Activated naive CD4-positive, alpha-beta T cell (primary cell): Measurements from ENCODE around the gene CHCHD6.

Experiments used
- DNase-seq, 4 experiments: peaks; one replicate each; lab custom pipeline; 2025; lab: John Stamatoyannopoulos, UW

The CHCHD6 gene

DNA sequence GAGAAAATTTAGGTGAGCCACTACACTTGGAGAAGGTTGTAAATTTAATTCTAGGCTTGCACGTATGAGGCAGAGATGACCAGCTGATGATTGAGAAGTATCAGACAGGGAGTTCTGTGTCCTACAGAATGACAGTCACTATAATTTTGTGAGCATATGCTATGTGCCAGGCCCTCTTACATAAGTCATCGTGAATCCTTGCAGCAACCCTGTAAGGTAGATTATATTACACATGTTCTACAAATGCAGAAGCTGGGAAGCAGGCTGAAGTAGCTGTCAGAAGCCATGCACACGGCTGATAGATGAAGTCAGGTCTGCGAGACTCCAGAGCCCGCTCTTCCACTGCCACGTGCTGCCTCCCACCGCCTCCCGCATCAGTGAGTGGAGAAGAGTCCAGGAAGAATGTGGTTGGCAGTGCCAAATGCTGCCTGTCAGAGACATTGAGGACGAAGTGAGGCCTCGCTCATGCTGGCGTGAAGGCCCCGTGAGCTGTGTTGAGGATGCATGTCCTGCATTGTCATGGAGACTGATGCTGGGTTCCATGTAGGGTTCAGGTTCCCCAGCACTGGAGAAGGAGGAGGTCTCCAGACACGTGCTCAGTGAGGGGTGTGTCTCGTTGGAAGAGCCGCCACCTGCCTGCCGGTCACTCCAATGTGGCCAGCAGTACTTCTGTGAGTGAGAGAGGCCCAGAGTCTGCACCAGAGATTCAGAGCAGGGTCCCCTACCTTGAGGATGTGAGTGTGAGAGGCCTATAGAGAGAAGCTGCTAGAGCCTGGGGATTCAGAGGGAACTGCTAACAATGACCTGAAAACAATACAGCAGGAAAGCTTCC, 155.6 kb downstream of the CHCHD6 start:
- DNase-seq, result no peak

DNA sequence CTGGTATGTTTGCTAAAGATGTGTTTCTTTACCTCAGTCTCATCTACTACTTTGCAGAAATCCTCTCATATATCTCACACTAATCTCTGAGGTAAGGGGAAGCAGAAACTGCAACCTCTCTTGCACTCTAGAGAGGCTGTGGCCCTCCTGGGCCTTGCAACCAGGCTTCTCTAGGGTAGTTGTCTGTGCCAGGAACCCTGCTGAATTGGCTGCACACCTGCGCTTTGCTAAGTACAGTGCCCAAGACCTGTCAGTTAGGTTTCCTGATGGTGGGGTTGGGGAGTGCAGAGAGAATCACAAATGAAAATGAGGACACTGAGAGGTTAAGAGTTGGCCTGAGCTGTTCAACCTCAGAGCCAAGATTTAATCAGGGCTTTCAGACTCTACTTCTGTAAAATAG, 161.7 kb downstream of the CHCHD6 start:
- DNase-seq, result no peak

DNA sequence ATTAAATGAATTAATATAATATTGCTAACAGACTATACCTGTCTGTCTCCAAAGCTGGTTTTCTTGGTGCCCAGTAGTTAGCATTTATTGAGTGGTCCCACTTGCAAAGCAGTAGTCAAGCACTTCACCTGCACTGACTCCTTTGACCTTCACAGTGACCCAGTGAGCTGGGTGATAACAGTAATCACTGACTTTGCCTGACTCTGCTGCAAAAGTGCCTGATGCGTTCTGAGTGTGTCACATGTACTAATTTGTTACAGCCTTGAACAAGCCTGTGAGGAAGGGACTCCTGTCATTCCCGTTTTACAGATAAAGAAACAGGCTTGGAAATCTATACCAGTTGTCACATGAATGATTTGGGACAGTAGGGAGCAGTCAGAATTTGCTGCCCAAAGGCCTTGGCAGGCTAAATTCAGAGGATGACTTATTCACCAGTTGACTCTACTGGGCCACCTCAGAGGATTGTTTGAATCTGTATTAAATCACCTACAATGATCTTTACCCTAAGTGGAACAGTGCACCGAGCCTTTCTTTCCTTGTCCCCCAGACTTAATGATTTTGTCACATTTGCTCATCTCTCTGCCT, 162.2 kb downstream of the CHCHD6 start:
- no peak for DNase-seq

DNA sequence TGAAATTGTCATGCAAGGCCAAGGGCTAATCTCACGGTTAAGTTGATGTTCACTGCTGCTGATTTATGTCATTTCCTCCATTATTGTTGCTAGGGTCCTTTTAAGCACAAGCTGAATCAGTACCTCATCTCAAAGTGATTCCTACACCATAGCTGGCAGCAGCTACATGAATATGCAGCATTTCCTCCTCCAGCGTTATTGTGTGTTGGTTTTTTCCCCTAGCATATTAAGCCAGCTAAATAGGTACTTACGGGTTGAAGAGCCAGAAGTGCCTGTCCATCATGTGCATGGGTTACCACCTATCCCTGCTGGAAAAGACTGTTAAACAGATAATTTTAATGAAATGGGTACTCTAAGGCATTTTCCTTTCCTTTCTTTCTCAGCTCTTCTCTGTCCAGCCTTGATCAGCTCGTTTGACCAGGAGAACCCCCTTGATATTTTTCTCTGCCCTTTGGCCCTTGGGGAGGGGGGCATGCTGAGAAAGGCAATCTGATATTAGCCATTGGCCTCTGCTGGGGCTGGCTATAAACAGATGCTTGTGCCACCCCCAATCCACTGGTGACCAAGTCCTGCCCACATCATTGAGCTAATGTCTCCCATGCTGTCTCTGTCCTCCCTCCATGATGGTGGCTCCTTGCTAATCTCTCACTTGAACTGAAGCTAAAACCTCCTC, 163.3 kb downstream of the CHCHD6 start:
- DNase-seq, result no peak

DNA sequence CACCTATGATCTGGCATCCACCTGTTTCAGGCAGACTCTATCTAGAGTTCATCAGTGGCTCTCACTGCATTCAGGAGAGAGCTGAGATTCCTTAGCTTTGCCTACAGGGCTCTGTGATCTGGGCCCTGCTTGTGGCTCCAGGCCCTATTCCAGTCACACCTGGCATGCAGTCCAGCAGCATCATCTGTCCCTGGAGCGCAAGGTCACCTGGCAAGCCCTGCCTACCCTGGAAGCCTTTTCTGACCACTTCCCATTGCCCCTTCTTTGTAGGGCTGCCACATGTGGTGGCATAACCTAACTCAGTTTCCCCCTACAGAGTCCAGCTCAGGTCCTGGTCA, 163.8 kb downstream of the CHCHD6 start:
- DNase-seq, result no peak

DNA sequence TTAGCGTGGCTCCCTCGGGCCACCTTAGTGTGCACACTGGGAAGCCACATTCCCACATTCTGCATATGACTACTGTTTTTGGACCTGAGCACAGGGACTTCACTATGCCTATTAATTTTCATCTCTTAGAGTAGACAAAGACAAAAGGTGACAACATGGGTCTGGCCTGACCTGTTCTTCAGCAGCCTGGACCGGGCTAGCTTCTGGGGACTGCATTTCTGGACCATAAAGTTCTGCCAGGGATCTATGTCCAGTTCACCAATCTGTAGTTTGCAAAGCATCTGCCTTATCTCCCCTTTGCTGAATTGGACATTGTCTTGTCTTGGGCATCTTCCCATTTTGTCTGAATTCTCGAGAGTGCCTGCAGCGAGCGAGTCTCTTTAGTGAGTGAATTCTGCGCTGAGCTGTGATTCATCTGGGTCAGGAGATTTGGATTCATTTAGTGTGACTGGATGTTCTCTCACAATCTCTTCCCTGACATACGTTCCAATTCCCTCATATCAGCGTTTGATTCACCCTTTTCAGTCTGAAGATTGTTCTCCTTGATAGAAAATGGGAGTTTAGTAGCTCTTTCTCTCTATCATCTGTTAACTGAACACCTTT, 166.7 kb downstream of the CHCHD6 start:
- no peak for DNase-seq

DNA sequence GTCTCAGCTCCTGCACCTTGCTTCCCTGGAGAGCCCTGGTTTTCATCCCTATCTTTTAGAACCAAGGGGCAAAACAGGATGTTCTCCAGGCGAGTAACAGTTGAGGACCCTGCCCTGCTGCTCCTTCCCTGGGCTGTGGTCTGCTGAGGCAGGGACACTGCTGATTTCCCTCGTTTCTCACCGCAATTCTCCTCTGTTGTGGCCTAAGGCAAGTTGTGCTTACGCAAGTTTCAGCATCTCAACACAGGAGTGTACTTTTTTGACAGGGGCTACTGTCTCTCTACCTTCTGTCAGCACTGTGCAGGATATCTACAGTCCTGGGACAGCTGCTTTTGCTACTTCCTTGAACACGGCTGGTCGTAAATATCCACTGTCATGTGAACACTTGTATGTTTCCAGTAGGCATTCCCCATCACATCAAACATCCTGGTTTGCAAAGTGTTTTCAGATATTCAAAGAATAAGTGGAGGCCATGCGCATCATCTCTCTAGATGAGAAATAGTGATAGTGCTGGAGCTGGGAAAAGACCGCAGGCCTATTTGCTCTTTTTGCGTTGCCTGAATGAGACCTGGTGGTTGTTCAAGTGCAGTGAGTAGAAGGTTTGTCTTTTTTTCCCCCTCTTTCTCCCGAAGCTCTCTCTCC, 168.8 kb downstream of the CHCHD6 start:
- no peak for DNase-seq

DNA sequence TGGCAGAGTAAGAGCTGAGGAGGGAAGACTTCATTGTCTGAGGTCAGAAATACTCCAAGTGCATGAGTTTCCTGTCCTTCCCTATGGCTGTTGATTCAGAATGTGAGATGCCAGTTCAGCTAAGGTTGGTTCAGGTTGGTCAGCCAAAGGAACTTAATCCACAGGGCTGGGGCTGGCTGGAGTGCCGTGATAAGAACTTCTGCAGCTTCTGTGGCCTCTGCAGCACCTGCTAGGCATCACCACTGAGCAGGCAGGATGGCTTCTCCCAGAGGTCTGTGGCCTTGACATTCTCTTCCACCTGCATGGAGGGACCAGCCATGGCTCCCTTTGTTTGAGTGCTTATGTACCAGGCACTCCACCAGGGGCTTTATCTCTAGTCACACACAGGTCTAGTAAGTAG, 169.4 kb downstream of the CHCHD6 start:
- DNase-seq, result no peak

DNA sequence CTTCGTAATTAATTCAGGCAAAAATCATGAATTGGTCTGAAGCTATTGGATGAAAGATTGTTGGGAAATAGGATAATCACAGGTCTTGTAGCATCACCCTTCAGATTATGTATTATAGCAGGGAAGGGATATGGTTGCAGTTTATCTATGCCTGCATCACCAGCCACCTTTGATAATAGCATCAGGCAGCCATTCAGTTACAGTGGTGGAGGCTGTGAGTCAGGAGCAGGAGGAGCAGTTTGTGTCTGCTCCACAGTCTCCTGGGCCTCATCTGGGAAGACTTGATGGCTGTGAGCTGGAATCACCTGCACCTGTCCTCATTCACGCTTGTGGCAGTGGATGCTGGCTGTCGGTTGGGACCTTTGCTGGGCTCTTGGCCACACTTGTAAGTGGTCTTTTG, 174.6 kb downstream of the CHCHD6 start:
- no peak for DNase-seq

DNA sequence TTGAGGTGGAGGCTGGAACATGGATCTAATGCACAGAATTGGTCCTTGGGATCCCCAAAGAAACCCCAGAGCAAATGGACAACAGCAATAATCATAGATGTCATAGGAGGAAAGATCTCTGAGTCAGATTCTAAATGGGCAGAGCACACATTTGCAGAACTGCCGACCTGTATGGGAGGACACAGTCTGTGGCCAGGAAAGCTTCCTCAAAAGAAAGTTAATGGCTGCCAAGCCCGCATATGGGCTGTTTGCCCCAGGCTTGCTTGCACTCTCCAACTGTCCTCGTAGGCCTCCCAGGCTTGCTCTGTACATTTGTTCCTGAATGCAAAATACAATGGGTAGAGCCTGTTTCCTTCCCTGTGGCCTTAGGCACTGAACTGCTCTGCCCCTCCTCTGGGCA, 176.9 kb downstream of the CHCHD6 start:
- DNase-seq, result no peak

DNA sequence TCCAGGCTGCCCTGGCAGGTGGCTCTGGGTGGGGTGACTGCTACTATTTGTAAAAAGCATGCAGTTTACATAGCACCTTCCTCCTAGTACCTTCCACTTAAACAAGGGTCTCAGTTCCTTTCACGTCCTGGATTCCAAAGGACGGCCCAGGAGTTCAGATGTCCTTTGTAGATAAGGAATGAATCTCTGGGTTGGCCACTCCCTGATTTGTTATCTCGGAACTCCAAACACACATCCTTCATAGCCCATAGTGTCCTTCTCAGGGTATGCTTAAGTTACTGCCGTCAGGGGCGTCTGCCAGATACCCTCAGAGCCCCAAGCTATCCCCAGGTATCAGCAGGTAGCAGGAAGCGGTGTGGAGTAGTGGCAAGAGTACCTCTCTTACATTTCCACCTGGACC, 177.8 kb downstream of the CHCHD6 start:
- DNase-seq, result no peak

DNA sequence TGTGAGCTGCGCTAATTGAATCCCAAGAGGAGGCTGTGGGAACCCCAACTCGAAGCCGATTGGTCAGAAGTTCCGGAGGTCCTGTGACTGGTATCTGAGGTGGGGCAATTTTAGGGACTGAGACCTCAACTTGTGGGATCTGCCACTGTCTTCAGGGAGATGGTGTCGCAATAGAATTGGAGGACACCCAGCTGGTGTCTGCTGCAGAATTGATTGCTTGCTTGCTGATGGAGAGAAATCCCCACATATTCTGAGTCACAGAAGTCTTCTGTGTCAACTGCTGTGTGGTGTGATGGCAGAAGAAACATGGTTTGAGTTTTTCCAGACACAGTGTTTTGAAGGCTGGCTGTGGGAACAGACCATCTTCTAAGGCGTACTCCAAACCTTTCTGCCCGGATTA, 179.2 kb downstream of the CHCHD6 start:
- no peak for DNase-seq

DNA sequence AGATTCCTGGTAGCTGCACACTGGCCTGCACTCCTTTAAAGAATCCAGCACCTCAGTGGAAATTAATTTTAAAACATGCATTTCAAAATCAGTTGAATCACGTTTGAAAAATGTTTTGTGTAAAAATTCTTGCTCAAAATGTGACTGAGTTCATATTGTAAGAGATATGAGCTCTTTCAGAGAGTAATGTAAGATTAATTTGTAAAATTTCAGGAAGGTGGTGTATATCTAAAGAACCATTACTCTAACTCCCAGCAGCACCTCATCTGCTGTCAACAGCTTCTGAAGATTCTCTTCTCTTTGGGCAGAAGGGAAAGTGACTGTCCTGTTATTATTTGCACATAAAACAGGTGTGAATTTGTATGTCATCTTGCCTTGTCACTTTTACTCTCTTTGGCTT, 181.4 kb downstream of the CHCHD6 start:
- no peak for DNase-seq

DNA sequence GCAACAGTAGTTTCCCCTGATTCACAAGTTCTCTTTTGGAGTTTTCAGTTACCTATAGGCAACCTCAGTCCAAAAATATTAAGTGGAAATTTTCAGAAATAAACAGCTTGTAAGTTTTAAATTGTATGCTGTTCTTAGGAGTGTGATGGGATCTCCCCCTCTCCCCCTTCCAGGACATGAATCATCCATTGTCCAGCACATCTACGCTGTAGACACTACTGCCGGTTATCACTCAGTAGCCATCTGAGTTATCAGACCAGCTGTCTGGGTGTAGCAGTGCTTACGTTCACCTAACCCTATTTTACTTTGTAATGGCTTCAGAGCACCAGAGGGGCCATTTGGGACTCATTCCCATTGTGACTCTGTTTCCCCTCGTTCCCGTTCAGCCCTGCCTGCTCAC, 182.2 kb downstream of the CHCHD6 start:
- DNase-seq, result no peak

DNA sequence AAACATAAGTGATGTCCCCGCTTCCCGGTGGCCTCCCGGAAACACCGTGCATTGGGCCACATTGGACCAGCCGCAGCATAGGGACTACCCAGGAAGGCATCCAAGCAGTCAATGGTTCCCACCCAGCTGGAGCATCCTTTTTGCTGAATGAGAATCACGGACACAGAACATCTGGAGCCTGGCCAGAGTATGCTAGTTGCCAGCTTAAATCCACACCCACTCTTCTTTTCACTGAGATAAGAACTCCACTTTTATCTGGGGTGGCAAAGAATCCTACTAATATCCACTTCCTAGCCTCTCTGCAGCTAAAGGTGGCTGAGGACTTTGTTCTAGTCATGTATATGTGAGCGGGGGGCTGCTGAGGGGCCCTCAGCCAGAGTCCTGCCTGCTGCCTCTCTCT, 183.6 kb downstream of the CHCHD6 start:
- no peak for DNase-seq

DNA sequence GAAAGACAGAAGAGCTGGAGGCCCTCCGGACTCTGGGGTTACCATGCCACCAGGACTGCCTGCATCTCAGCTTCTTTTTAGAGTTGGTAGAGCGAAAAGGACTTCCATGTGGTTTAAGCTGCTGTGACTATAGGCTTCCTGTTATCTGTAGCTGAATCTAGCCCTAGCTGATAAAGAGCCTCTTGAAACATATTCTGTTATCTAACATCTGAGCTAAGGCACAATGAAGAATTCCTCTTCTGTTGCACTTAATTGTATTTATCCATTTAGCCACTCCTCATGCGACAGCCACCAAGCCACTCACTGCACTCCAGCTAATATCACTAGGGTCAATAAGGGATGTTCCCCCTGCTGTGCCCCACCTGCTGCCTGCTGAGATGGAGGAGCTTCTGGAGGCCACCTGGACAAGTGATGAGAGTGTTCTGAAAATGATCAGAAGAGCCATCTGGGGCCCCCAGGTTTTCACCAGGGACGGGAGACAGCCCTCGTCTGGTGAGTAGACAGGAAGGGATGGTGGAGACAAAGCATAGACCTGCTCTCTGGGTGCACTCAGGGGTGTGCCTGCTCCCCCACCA, 184.2 kb downstream of the CHCHD6 start:
- DNase-seq, result no peak

DNA sequence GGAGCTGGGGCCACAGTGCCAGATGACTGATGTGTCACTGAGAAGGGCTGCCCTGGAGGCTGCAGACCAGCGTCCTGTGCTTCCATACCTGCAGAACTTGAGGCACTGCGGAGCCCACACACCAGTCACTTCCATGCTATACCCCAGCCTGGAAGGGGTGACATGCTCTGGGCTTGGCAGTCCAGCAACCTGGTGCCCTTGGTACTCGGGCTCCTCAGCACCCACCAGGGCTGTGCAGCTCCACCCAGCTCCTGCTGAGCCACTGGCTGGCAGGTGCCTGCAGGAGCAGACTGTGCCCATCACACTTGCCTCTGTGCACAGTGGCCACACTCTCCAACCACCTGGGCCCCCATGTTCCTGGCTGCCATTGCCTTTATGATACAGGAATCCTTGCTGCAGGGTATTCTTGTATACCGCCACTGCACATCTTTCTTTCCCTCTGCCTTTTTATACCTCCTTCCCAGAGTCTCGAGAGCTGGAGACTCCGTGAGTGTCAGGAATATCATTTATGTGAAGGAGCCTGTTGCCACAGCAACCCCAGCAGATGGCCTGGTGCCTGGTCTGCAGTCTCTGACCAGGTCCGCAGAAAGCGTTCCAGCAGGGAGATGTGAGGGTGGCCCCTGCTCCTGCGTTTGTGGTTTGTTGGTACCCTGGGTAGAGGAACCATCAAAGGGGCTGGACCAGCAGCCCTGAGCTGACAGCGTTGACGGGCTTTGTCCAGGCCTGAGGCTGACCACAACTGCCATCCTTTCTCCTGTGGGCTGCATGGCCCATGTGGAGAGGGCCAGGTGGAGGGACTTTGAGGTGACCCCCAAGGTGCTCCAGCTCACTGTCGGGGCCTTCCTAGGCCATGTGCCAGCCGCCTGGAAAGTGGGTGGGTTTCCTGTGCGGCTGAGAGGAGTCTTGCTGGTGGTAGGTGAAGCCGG, 185.5 kb downstream of the CHCHD6 start:
- no peak for DNase-seq

DNA sequence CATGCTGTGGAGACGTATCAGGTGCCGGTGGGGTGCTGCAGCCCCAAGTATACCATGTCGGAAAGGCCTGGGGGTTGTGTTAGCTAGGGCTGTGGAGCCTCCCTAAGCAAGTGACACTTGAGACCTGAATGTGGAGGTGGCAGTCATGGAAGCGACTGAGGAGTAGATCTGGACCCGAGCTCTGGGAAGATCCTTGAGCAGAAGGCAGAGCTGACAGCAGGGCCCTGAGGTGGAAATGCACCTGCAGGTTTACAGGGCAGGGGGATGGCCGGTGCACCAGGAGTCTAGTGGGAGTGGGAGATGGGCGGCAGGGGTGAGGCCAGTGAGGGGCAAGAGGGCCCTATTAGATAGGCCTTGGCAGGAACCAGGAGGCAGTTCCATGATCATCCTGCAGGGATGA, 187.1 kb downstream of the CHCHD6 start:
- no peak for DNase-seq

DNA sequence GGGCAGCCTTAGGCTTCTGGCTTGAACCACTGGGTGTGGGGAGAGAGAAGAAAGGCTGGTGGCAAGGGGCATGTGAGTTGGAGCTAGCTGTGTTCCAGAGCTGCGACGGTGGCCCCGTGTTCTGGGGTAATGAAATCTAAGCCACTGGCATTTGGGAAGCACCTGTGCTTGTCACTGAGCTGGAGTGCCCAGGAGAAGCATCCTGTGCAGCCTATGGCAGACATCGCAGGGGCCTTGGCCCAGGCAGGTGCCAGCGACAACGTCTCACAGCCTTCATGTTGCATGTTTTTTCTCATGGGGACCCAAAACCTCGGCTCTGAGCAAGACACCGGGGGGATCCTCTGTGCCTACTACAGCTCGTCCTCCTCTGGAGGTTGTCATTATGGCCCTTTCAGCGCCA, 187.8 kb downstream of the CHCHD6 start:
- no peak for DNase-seq

DNA sequence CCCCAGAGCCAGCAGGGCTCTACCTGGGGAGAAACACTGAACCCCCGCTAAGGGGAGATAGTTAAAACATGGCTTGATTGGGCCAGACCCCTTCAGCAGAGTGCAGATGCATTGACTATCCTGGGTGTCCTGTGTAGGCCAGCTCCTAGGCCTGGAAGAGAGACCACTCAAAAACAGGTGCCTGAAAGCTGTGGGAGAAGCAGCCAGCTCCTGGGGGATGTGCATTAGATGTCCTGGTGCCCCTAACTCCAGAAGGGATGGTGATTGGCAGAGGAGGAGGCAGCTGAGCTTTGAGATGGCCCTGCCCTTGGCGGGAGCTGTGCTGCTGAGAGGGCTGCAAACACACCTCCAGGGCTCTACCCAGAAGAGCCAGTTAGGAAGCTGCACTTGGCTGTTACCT, 189.6 kb downstream of the CHCHD6 start:
- no peak for DNase-seq

DNA sequence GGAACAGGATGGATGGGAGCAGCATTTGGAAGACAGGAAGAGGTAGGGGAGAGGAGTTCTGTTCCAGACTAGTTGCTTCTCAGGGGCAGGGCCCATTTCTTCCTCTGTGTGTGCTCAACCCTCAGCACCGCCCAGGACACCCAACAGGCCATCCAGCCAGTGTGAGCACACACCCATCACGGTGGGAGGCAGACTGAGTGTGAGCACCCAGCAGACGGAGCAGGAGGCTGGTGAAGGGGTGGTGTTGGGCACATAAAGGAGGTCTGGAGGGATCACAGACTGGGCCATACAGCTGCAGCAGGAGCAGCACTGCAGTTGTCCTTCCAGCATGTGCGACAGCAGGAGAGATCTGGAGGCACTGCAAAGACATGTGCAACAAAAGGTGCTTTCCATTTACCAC, 190.4 kb downstream of the CHCHD6 start:
- no peak for DNase-seq
